Loucy (cell line): ENCODE measurements around the gene SCTR.

Experiments used
- H2AFZ ChIP-seq: fragments of 200-600 bp; sonication (generic); 2 replicates; pipeline ENCODE4 v1.6.0; 2016; ENCODE audit warnings: antibody characterized with exemption, mild to moderate bottlenecking, low read length, moderate library complexity
- H3F3A ChIP-seq: fragments of 200-600 bp; 2 replicates; pipeline ENCODE4 v1.6.0; 2016; ENCODE audit warnings: antibody characterized with exemption, low read depth, mild to moderate bottlenecking
- H3K27me3 ChIP-seq: fragments of 200-600 bp; sonication (generic); 2 replicates; pipeline ENCODE4 v1.6.1; 2014; ENCODE audit warnings: low read length, mild to moderate bottlenecking; ENCODE audit not compliant: insufficient read depth, poor library complexity, severe bottlenecking
- H3K36me3 ChIP-seq: fragments of 200-600 bp; sonication (generic); 2 replicates; pipeline ENCODE4 v1.6.1; 2016; ENCODE audit warnings: low read length; ENCODE audit not compliant: insufficient read depth
- H3K4me1 ChIP-seq: fragments of 200-600 bp; sonication (generic); 2 replicates; pipeline ENCODE4 v1.5.1; 2014; ENCODE audit warnings: low read length, mild to moderate bottlenecking; ENCODE audit not compliant: insufficient read depth, poor library complexity, severe bottlenecking
- H3K4me2 ChIP-seq: fragments of 200-600 bp; sonication (generic); 2 replicates; pipeline ENCODE4 v1.6.0; 2014; ENCODE audit warnings: antibody characterized with exemption, low read length, low read depth, mild to moderate bottlenecking; ENCODE audit not compliant: poor library complexity, severe bottlenecking
- H3K4me3 ChIP-seq: fragments of 200-600 bp; sonication (generic); 2 replicates; pipeline ENCODE4 v1.5.1; 2014; ENCODE audit warnings: low read length, mild to moderate bottlenecking, mixed read lengths; ENCODE audit not compliant: poor library complexity, severe bottlenecking
- H3K79me2 ChIP-seq: fragments of 200-600 bp; sonication (generic); 2 replicates; pipeline ENCODE4 v1.6.1; 2014; ENCODE audit warnings: low read length; ENCODE audit not compliant: insufficient read depth
- H3K9ac ChIP-seq: fragments of 200-600 bp; sonication (generic); 2 replicates; pipeline ENCODE4 v1.6.0; 2014; ENCODE audit warnings: mild to moderate bottlenecking, low read depth, low read length, moderate library complexity; ENCODE audit not compliant: poor library complexity, severe bottlenecking
- H3K9me2 ChIP-seq: fragments of 200-600 bp; sonication (generic); replicated peaks from 2 replicates; pipeline ENCODE4 v1.6.1; 2016; ENCODE audit warnings: low read depth, low read length, mixed read lengths
- H3K9me3 ChIP-seq: fragments of 200-600 bp; sonication (generic); 2 replicates; pipeline ENCODE4 v1.6.1; 2014; ENCODE audit warnings: mild to moderate bottlenecking, antibody characterized with exemption, low read length, low read depth; ENCODE audit not compliant: insufficient read depth
- H4K20me1 ChIP-seq: fragments of 200-600 bp; sonication (generic); 2 replicates; pipeline ENCODE4 v1.6.0; 2014; ENCODE audit warnings: antibody characterized with exemption, low read length, mild to moderate bottlenecking; ENCODE audit not compliant: insufficient read depth, poor library complexity, severe bottlenecking
- EZH2phosphoT487 ChIP-seq: fragments of 200-600 bp; IDR thresholded peaks from 2 replicates; pipeline ENCODE4 v1.6.1; 2018; ENCODE audit warnings: antibody characterized with exemption, mild to moderate bottlenecking, moderate library complexity, borderline replicate concordance
- TF ChIP-seq, protein P1 (sequence below): fragments of 200-600 bp; sonication (generic); conservative IDR thresholded peaks from 2 replicates; pipeline ENCODE4 v1.5.1; 2014; ENCODE audit warnings: mild to moderate bottlenecking, antibody characterized with exemption, low read length

Gene SCTR

DNA sequence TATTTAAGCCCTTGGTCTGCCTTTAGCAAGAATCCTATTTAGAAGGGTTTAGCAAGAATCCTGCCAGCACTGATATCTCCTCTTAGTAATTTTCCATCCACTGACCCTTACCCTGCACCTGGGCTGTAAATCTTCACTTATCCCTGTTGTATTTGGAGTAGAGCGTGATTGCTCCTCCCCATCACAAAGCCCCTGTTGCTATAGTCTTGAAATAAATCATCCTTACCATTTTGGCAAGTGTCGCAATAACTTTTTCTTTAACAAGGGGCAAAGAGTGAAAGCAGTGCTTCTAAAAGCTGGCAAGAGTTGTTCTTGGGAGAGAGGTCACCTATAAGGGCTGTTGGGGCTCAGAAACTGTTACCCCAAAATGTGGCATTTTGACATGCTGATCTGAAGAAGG, 3.7 kb upstream of the SCTR start:
- Histone ChIP-seq H3K4me2 (no peak overlapping the region), H3K27me3 (no peaks in the 10 kb centered on the region), H3K79me2 (no peaks in the 10 kb centered on the region), H3K9me3 (no peaks in the 10 kb centered on the region), H3K4me3 (no peak overlapping the region), H3K9me2 (no peaks in the 10 kb centered on the region), H3K4me1 (no peaks in the 10 kb centered on the region), H3F3A (no peaks in the 10 kb centered on the region), H3K36me3 (no peaks in the 10 kb centered on the region), H2AFZ (no peak overlapping the region), H3K9ac (no peak overlapping the region), H4K20me1 (no peaks in the 10 kb centered on the region)
- TF ChIP-seq, protein P1, sequence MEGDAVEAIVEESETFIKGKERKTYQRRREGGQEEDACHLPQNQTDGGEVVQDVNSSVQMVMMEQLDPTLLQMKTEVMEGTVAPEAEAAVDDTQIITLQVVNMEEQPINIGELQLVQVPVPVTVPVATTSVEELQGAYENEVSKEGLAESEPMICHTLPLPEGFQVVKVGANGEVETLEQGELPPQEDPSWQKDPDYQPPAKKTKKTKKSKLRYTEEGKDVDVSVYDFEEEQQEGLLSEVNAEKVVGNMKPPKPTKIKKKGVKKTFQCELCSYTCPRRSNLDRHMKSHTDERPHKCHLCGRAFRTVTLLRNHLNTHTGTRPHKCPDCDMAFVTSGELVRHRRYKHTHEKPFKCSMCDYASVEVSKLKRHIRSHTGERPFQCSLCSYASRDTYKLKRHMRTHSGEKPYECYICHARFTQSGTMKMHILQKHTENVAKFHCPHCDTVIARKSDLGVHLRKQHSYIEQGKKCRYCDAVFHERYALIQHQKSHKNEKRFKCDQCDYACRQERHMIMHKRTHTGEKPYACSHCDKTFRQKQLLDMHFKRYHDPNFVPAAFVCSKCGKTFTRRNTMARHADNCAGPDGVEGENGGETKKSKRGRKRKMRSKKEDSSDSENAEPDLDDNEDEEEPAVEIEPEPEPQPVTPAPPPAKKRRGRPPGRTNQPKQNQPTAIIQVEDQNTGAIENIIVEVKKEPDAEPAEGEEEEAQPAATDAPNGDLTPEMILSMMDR: no peak
- TF ChIP-seq EZH2phosphoT487: no peak

DNA sequence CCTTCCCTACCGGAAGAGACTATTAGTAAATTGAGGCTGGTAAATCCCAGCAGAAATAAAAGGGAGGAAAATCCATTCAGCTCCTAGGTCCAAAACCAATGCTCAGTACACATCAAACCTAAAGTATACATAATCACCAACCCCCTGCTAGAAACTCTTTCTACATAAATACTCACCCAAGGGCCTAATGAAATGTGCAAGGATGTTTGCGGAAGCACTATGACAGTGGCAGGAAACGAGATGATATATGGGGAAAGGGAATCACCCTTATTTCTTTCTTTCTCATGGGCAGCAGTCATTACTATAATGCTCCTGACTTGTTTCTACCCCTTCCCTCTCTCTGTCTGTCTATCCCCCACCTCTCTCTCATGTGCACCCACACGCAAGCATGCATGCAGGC, 1.3 kb upstream of the SCTR start:
- Histone ChIP-seq H2AFZ (no peak overlapping the region), H3F3A (no peaks in the 10 kb centered on the region), H4K20me1 (no peaks in the 10 kb centered on the region), H3K27me3 (no peaks in the 10 kb centered on the region), H3K4me1 (no peaks in the 10 kb centered on the region), H3K4me2 (no peak overlapping the region), H3K4me3 (no peak overlapping the region), H3K9ac (no peak overlapping the region), H3K36me3 (no peaks in the 10 kb centered on the region), H3K9me3 (no peaks in the 10 kb centered on the region), H3K79me2 (no peaks in the 10 kb centered on the region), H3K9me2 (no peaks in the 10 kb centered on the region)
- TF ChIP-seq EZH2phosphoT487: no peak
- TF ChIP-seq, protein P1: no peak

GRCh38 chr2:119523383-119523951, 816 bp downstream of the SCTR start:
- Histone ChIP-seq H3K4me1 (no peaks in the 10 kb centered on the region), H3K9me3 (no peaks in the 10 kb centered on the region), H2AFZ (no peak overlapping the region), H3K9ac (no peak overlapping the region), H3K36me3 (no peaks in the 10 kb centered on the region), H3K4me2 (no peak overlapping the region), H3K79me2 (no peaks in the 10 kb centered on the region), H3F3A (no peaks in the 10 kb centered on the region), H4K20me1 (no peaks in the 10 kb centered on the region), H3K4me3 (no peak overlapping the region), H3K27me3 (no peaks in the 10 kb centered on the region), H3K9me2 (no peaks in the 10 kb centered on the region)
- TF ChIP-seq, protein P1: no peak
- TF ChIP-seq EZH2phosphoT487: no peak
